Stimulated activated CD4-positive, alpha-beta T cell treated with anti-CD3 and anti-CD28 coated beads, TNF-alpha, amount 100 ng/mL, for 1 hour (primary cell): Measurements from ENCODE around the gene STAT5A.
"Not testable (repeated sequence)": the region's sequence is repeated elsewhere in the genome, so short reads cannot be mapped to it uniquely, and the experiment has no call there.

Experiments
- DNase-seq, 3 donors: peaks; one replicate each; pipeline ENCODE4 v3.0.0-alpha.2; 2020; ENCODE audit warnings: low read depth in 3 of 3, low spot score in 1 of 3

Gene STAT5A

GRCh38 chr17:42283241-42284023, 4.9 kb upstream of the STAT5A start:
- no peak for DNase-seq

GRCh38 chr17:42284024-42284369, 4.3 kb upstream of the STAT5A start:
- DNase-seq: no peak

GRCh38 chr17:42284566-42284965, 3.7 kb upstream of the STAT5A start:
- DNase-seq: no peak

- DNase-seq: no peak
Observed at GRCh38 chr17:42285346-42286050, 2.8 kb upstream of the STAT5A start.

GRCh38 chr17:42286411-42287221, 1.7 kb upstream of the STAT5A start:
- no peak for DNase-seq

GRCh38 chr17:42287305-42287976, 857 bp upstream of the STAT5A start:
- peak in 1 of 3 donors; percentile 41 for DNase-seq

- DNase-seq: peak in 1 of 3 donors; percentile 57
Observed at GRCh38 chr17:42288803-42289610, 709 bp downstream of the STAT5A start.

GRCh38 chr17:42289611-42290181, 1.4 kb downstream of the STAT5A start:
- peak in 1 of 3 donors; percentile 54 for DNase-seq

- DNase-seq: no peak
Observed at GRCh38 chr17:42290577-42290976, 2.3 kb downstream of the STAT5A start.

- DNase-seq: no peak
Observed at GRCh38 chr17:42291129-42291528, 2.8 kb downstream of the STAT5A start.

GRCh38 chr17:42294469-42295398, 6.4 kb downstream of the STAT5A start:
- DNase-seq: no peak

- DNase-seq: no peak
Observed at GRCh38 chr17:42296012-42296411, 7.7 kb downstream of the STAT5A start.

GRCh38 chr17:42297775-42298174, 9.5 kb downstream of the STAT5A start:
- DNase-seq: not testable (repeated sequence)

- not testable (repeated sequence) for DNase-seq
Observed at GRCh38 chr17:42299361-42299760, 11.1 kb downstream of the STAT5A start.

- not testable (repeated sequence) for DNase-seq
Observed at GRCh38 chr17:42299913-42300312, 11.6 kb downstream of the STAT5A start.

- no peak for DNase-seq
Observed at GRCh38 chr17:42301022-42301421, 12.7 kb downstream of the STAT5A start.

- no peak for DNase-seq
Observed at GRCh38 chr17:42303694-42304093, 15.4 kb downstream of the STAT5A start.

GRCh38 chr17:42304187-42305030, 16.1 kb downstream of the STAT5A start:
- DNase-seq: no peak
